Fibroblast of pulmonary artery (primary cell): ENCODE data around the gene NCKAP5.

Experiments used
- DNase-seq: peaks from one replicate; pipeline ENCODE4 v3.0.0-alpha.2; 2010; ENCODE audit warnings: low read depth
- H3K4me3 ChIP-seq: replicated peaks from 2 replicates; pipeline ENCODE4 v1.5.1; 2011; ENCODE audit warnings: low read depth, mild to moderate bottlenecking, control low read depth, low read length, moderate library complexity
- TF ChIP-seq, protein P1 (sequence below): IDR thresholded peaks from 2 replicates; pipeline ENCODE4 v1.5.1; 2011; ENCODE audit warnings: mild to moderate bottlenecking, control low read depth, low read length, inconsistent platforms; ENCODE audit errors: missing control alignments

The NCKAP5 gene

DNA sequence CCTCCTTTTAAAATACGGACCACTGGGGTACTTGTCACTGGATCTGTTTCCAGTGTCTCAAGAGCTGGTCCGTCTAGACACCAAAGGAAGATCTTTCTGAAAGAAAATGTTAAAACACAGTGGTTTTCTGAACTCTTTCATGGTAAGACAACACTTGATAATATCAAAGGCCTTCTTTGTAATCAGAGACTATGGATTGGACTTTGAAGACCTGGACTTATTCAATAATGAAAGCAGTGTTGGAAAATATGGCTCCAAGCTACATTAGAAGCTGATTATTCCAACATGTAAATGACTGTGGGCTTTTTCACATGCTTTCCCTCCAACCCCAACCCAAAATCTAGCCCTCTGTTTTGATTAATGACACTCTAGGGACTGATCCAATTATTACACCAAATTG lies 568.8 kb downstream of the NCKAP5 start:
- DNase-seq, result no peak
- TF ChIP-seq, protein P1, sequence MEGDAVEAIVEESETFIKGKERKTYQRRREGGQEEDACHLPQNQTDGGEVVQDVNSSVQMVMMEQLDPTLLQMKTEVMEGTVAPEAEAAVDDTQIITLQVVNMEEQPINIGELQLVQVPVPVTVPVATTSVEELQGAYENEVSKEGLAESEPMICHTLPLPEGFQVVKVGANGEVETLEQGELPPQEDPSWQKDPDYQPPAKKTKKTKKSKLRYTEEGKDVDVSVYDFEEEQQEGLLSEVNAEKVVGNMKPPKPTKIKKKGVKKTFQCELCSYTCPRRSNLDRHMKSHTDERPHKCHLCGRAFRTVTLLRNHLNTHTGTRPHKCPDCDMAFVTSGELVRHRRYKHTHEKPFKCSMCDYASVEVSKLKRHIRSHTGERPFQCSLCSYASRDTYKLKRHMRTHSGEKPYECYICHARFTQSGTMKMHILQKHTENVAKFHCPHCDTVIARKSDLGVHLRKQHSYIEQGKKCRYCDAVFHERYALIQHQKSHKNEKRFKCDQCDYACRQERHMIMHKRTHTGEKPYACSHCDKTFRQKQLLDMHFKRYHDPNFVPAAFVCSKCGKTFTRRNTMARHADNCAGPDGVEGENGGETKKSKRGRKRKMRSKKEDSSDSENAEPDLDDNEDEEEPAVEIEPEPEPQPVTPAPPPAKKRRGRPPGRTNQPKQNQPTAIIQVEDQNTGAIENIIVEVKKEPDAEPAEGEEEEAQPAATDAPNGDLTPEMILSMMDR, result no peak
- H3K4me3 ChIP-seq, result no peak overlapping the region

DNA sequence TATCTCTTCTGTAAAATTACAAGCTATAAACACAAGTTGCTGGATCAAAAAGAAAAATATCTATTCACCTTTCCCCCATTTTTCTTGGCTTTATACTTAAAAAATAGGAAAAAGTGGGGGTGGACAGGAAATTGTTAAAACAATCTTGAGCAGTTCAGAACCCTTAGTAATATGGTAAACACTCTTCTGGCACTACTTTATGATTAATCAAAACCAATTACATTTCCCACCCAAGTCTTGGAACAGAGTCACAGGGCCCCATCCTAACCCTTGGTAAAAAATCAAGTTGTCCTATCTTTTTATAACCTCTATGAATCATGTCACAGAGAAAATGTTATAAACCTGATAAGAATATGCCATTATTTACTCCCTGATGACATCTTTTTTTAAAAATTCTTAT lies 570.0 kb downstream of the NCKAP5 start:
- TF ChIP-seq, protein P1, result no peak
- no peak for DNase-seq
- H3K4me3 ChIP-seq, result no peak overlapping the region

DNA sequence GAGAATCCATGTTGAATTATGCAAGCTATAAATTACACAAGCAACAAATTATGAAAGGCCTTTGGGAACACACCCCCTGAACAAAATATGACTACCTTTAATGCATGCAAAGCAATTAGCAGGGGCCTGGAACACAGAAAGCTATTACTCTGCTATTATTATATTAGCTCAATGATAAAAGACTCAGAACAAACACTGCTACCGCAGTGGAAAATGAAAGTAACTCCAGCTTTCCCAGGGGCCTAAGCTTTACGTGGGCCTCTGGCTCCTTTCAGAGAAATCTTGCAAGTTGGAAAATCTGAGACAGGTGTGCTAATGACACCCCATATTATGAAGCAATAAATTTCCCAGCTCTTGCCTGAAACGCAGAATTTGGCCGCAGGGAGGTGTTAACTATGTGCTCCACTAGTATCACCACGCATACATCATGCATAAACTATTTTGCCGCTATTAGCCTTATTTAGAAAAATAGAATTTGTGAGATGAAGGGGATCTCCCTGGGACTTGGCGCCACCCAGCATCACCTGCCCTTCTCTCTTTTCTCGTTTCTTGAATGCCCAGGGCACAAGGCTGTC lies 576.7 kb downstream of the NCKAP5 start:
- TF ChIP-seq, protein P1, result no peak
- DNase-seq, result no peak
- no peak overlapping the region for H3K4me3 ChIP-seq

DNA sequence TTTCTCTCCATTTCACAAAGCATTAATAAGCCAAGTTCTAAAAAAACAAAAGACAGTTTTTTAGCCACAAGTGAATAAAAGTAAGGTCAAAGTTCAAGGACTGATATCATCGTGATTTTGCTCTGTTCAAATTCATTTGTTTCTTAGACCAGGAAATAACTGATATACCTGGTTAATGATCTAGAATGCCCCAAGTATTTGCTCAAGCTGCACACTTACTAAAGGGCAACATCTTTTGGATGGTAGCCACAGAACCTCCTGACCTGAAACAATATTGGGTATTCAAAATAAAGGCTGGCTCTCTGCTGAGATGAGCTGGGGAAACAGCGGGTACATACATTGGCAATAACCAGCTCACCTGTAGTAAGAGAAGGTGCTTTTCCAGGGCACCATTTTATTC lies 583.5 kb downstream of the NCKAP5 start:
- H3K4me3 ChIP-seq, result no peak overlapping the region
- no peak for DNase-seq
- TF ChIP-seq, protein P1, result no peak

DNA sequence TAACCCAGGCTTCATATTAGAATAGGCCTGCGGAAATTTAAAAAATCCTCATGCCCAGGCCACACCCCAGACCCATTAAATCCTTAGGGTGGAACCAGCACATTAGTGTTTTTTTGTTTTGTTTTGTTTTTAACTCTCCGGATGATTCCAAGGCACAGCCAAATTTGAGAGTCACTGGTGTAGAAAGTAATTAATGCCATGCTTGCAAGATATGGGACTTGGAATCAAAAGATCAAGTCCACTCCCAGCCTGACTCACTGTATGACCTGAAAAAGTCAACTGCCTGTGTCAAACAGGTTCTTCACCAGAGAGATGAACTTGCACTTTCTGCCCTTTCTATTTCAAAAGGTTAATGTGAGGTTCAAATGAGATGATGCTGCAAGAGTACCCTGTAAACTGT lies 588.0 kb downstream of the NCKAP5 start:
- TF ChIP-seq, protein P1, result no peak
- no peak overlapping the region for H3K4me3 ChIP-seq
- no peak for DNase-seq

DNA sequence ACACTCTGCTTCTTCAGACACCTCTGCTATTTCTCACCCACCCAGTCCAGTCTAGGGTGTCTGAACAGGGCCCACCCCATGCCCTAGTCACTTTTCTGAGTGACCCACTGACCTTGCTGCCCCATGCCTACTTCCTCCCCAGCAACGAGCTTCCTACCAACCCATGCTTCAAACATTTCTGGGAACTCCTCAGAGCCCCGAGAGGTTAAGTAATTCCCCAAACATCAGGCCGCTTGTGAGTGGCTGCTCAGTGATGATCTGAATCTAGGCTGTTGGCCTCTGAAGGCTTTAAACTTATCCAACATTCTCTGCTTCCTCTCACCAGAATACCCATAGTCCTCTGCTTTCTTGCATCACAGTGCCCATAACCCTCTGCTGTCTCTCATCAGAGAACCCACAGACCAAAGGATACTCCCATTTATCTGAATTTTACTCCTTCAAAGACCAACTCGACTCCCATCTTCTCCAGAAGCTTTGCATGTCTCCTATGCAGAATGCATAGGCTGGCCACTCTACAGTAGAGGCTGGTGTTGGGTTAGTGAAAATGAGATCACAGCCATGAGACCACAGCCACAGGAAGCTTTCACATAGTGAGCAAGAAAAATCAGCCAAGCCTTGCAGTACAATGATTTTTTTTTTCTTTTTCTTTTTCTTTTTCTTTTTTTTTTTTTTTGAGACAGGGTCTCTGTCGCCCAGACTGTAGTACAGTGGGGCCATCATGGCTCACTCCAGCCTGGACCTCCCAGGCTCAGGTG lies 588.7 kb downstream of the NCKAP5 start:
- no peak overlapping the region for H3K4me3 ChIP-seq
- TF ChIP-seq, protein P1, result no peak
- DNase-seq, result no peak

DNA sequence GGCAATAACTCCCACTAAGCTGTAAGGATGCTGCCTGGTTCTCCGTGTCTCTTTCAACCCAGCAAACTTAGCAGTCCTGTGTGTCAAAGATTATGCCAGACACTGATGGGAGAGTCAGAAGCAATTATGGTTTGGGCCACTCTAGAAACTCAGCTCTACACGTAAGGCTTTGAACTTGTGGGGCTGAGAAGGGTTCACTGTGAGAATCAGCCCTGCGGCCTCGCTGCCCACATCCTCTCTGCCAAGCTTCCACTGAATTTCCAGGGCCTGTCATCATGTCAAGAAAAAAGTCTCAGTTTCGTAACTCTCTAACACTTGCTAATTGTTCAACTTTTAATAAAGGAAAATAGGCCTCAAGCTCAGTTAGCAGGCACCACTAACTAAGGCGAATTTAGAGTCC lies 589.4 kb downstream of the NCKAP5 start:
- TF ChIP-seq, protein P1, result no peak
- no peak overlapping the region for H3K4me3 ChIP-seq
- no peak for DNase-seq
